ENCODE results near the gene CEBPZOS. TPM values are rescaled to one million over a fixed set of nuclear protein-coding genes. Genes with fewer than 3 reads are reported as not detected.
A peak's percentile ranks its signal among the peaks of the same experiment; 100 is the strongest.

Gene CEBPZOS
- 10 to 100 TPM; 34.0 to 46.3 (median 39.1) TPM for polyA plus RNA-seq (ENCODE audit: insufficient read length in 10 of 10)
- long read RNA-seq, donor 1, partial matches to known transcripts, result 0 of 3 reads
- long read RNA-seq, donor 1, other reads (novel, unspliced or antisense), result 0 of 3 reads
- long read RNA-seq, donor 2, partial matches to known transcripts, result 78 of 93 reads
- long read RNA-seq, donor 2, other reads (novel, unspliced or antisense), result 6 of 93 reads
- long read RNA-seq, donor 3, result 0 reads
- long read RNA-seq, donor 4, partial matches to known transcripts, result 54 of 72 reads
- long read RNA-seq, donor 4, other reads (novel, unspliced or antisense), result 11 of 72 reads
- long read RNA-seq, donor 5, partial matches to known transcripts, result 83 of 96 reads
- long read RNA-seq, donor 5, other reads (novel, unspliced or antisense), result 6 of 96 reads
- long read RNA-seq, donor 6, partial matches to known transcripts, result 84 of 87 reads
- long read RNA-seq, donor 6, other reads (novel, unspliced or antisense), result 0 of 87 reads
- long read RNA-seq, donor 7, partial matches to known transcripts, result 26 of 56 reads
- long read RNA-seq, donor 7, other reads (novel, unspliced or antisense), result 27 of 56 reads
- long read RNA-seq, donor 8, partial matches to known transcripts, result 28 of 51 reads
- long read RNA-seq, donor 8, other reads (novel, unspliced or antisense), result 15 of 51 reads
- long read RNA-seq, donor 9, partial matches to known transcripts, result 0 of 3 reads
- long read RNA-seq, donor 9, other reads (novel, unspliced or antisense), result 0 of 3 reads

DNA sequence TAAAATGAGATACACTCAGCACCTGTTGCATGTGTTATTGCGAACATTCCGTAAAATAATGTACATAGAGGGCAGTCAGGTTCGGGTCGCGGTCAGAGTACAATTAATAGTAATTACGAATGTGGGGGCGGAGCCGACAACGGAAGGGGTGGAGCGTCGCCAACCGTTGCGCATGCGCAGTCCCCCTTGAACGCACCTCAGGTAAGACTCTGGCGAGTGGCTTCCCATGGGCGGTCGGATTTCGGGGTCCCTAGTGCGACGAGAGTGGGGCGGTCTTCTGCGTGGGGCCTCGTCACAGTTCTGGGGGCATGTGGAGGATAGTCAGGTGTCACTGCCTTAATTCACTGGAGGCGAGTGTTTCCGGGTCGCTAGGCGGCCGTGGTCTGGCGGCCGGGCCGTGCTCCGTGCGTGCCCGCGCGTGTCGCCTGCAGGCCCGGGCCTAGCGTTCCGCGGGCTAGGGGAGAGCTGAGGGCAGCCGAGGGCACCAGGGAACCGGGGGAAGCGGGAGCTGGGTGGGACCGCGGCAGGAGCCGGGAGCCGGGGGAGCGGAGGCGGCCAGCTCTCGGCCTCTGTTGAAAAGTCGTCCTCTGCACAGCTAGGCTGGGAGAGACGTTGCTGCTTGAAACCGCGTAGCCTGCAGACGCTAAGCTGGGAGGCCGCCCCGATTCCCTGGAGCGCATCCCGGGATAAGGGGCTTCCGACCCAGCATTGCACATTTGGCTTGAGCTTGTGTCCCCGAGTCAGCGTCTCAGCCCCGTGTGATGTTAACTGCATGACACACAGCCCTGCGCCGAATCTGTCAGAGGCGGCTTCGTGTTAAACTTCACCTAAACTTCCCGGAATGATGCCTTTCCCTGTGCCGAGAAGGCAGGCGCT lies at the start of gene CEBPZOS:
Gene CEBPZOS, plus strand, starts transcription at position 177 of the 876 bp plus-strand sequence. CDS start 3,209 bp downstream, outside the sequence.
- peak; percentile 74 to 95 (median 91) for DNase-seq

DNA sequence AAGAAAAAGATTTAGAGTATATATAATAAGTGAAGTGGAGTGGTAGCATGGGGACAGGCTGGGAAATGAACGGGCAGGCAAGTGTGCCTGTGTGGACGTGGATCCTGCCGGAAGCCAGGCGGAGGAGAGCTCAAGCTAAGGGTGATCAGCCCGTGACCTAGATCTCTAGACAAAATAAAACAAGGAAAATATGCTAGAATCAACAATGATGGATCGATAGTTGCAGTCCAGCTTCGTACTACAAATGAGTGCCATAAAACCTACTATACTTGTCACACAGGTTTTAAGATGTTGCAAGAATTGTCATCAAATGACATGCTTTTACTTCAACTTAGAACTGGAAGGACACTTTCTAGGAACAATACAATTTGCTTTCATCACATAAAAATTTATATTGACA lies 48.0 kb upstream of the CEBPZOS start:
- no peak for DNase-seq

DNA sequence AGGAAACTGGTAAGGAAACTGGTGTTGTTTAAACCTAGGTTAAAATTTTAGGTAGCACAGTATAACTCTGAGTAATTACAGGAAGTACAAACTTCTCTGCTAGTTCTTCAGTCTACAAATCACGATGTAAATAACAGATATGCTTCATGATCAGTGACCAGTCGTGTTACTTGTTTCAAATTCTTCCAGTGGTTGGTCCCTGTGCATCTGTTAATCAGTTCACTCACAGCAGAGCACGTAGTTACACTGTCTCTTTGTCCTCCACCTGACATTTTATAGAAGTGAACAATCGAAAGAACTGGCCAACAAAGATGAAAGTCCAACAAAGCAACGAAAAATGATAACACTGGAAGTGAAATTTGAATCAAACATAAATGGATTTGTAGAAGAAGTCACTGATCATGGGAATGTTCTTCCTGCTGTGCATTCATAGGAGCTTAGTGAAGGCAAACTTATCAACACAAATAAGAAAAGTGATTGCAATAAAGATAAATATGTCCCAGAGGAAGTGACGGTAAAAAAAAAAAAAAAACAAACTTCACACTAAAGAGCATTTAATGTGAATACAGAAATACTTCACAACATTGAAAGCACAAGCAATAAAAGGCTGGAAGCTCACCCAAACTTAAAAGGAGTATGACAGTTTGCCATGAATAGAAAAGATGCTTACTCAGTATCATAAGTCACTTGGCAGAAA lies 46.5 kb upstream of the CEBPZOS start:
- peak in 1 of 3 donors; percentile 7 for DNase-seq

DNA sequence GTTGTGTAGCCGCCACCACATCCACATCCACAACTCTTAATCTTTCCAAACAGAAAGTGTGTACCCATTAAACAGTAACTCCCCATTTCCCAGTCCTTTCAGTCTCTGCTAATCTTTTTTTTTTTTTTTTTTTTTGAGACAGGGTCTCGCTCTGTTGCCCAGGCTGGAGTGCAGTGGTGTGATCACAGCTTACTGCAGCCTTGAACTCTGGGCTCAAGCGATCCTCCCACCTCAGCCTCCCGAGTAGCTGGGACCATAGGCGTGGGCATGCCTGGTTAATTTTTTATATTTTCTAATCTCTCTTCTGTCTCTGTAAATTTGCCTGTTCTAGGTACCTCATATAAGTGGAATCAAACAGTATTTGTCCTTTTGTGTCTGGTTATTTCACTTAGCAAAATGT lies 43.1 kb upstream of the CEBPZOS start:
- no peak for DNase-seq

DNA sequence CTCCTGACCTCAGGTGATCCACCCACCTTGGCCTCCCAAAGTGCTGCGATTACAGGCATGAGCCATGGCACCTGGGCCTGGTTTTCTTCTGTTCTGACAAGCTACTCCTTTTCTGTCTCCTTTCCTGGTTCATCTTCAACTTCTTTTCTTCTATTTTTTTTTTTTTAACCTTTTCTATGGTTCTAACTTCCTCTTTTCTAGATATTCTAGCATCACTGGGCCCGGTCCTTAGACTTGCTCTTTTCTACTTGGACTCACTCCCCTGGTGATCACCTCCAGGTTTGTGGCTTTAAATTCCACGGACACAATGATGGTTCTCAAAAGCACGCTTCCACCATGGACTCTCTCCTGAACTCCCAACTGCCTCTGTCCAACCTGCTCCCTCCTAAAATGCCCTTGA lies 41.5 kb upstream of the CEBPZOS start:
- DNase-seq, result no peak

DNA sequence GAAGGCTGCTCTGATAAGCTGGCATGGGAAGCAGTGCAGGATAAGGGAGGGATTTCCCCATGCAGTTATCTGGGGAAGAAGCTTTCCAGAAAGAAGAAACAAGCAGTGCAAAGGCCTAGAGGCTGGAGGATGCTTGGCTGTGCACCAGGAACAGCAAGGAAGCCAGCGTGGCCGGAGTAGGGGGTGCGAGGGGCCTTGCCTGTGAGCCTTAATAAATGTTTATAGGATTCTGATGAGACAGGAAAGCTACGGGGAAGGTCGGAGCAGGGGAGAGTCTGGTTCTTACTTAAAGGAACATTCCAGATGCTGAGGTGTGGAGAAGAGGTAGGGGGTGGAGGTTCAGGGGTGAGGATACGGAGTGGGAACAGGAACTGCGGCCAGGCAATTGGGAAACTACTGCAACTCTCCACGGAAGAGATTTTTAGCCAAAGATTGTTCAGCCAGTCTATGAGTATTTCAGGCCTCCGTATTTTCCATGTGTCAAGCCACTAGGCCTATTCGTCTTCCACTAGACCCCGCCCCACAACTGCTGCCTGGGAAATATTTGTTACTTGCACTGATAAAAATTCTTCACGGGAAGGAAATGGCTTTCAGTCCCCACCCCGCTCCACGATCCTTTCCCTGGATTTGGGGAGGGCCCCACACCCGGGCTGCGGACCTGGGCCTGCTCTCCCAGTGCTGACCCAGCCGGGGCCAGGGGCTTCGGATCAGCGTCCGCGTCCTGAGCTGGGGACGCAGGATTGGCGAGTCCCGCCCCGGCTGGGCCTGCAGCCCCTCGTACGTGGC lies 40.0 kb upstream of the CEBPZOS start:
- DNase-seq, result peak; percentile 53 to 91 (median 70)

DNA sequence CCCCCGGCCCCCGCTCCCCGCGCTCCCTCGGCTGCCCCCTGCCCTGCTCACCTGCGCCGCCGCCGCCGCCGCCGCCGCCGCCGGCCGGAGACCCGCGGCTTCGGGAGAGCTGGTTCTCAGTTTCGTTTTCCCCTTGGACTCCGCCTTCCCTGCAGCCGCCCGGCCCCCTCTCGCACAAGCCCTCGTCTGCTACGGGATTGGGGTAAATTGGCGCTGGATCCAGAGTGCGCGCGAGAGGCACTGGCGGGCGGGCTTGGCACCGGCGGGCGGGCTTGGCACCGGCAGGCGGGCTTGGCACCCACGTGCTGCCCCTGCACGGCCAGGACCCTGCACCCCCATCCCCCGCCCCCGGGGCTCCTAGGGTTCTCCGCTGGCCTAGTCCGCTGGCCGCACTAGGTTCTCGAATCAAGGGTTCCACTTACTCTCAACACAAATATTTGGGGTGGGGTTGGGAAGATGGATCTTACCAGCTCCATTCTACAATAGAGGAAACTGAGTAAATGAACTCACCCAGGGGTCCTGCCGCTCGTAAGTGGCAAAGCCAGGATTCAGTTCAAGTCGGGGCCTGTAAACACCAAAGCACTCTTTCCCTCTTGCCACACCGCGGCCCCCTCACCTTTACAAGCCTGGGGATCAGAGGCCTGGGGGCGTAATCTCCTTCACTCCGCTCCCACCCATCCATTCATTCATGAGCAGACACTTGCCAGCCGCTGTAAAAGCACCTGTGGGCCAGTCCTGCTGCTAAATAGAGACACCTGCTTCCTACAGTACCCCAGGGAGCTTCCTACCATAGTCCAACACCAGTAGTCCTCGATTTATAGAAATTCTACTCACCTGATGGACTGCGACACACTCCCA lies 39.2 kb upstream of the CEBPZOS start, which contains the start of gene EIF2AK2:
Gene EIF2AK2, minus strand, starts transcription at position 124 of the 858 bp plus-strand sequence. CDS start 9,174 bp downstream, outside the sequence.
- peak; percentile 81 to 94 (median 88) for DNase-seq

DNA sequence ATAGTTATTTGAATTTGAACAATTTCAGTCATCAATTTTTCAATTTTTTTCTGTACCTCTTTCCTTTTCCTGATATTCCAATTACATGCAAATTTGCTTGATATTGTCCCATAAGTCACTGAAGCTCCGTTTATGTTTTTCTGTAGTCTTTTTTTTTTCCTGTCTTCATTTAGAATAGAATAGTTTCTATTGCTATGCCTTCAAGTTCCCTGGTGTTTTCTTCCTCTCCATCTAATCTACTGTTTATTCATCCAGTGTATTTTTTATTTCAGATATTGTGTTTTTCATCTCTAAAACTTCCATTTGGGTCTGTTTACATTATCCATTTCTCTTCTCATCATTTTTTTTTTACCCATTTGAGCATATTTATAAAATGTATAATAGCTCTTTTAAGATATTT lies 31.5 kb upstream of the CEBPZOS start:
- DNase-seq, result no peak

DNA sequence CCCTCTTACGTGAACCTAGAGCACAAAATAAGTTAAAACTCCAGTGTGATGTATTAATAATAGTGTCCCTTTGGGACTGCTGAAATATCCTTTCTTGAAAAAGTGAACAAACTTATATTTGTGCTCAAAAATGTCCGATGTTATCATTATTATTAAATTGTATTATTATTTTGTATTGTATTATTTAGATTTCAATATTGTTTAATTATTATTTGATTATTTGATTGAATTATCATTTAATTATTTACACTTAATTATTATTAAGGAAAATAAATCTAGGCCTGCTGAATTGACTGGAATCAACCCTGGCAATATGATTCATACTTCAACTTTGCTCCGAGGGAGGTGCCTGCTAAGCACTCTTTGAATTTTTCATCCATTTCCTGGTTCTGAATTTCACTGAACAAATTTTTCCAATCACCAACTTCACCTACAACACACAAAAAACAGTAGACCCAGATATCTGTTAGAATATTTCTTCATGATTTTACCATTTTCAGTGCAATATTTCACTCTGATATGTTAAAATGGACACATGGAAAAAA lies 28.6 kb upstream of the CEBPZOS start:
- no peak for DNase-seq

DNA sequence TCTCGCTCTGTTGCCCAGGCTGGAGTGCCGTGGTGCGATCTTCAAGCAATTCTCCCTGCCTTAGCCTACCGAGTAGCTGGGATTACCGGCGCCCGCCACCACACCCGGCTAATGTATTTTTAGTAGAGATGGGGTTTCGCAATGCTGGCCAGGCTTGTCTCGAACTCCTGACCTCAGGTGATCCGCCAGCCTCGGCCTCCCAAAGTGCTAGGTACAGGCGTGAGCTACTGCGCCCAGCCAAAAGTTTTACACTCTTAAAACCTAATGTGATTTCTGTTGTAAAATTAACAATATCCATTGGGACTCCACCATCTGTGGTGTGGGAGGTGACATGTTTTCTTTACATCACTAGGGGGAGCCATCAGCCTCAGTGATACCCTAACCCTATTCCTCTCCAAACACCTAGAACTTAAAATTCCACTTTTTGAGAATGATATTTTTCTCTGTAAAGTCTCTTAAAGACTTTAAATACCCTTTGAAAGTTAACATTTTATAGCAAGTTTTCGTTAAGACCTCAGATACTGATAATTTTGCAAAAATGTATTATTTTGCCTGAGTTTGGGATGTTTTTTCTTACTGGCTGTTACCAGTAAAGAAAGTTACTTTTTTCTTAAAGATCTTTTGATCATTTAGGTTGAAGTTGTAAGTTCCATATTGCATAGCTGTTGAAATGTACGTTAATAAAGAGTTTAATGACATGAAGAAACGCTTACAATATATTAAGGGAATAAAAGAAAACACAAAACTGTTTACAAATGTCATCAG lies 27.9 kb upstream of the CEBPZOS start:
- peak in 2 of 3 donors; percentile 12 to 36 for DNase-seq

DNA sequence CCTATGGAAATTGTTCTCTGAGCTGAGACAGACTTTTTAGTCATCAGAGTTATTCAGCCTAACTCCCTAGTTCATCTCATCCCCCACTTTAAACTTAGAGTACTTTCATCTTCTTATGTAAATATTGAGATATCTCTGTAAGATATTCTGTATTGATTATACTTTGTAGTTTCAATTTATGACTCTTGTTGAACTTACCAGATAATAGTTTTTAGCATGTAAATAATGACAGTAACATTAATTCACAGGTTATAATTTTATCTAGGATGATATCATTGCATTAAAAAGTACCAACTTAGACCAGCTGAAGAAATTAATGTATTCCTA lies 24.7 kb upstream of the CEBPZOS start:
- DNase-seq, result no peak

DNA sequence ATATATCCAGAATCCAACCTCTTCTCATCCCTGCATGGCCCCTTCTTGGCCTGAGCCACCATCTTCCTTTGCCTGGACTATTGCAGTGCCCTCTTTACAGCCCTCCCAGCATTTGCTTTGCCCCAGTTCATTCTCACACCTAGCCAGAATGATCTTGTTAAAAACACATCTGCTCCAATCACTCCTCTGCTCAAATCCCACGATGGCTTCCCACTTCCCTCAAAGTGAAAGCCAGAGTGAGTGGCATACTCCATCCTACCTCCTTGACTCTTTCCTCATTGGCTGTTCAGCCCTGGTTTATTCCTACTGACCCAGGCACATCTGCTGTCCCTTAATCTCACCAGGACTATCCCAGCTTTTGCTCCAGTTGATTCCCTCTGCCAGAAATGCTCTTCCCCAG lies 22.6 kb upstream of the CEBPZOS start:
- no peak for DNase-seq

DNA sequence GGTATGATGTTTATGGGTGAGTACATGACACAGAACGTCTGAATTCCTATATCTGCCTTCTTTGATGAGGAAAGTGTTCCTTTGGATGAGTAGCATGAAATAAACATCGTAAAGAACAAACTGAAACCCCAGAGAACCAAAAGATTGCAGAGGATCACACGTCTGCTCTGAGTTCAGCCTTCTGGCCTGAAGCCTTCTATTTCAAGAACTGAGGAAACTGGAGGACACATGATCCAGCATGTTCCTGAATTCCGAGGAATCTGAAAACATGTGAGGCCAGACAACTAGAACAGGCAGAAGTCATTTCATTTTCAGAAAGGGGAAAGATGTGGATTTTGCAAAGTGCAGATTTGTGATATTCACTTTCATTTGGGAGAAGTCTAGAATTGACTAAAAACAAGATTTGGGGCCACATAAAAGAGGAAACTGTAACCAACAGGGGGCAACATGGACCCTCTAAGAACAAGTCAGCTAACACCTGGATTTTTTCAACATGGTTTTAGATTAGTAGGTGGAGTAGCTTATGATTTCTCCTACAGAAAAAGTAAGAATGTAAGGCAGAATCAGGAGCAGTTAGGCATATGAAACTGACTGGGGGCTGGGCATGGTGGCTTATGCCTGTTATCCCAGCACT lies 16.2 kb upstream of the CEBPZOS start:
- no peak for DNase-seq

DNA sequence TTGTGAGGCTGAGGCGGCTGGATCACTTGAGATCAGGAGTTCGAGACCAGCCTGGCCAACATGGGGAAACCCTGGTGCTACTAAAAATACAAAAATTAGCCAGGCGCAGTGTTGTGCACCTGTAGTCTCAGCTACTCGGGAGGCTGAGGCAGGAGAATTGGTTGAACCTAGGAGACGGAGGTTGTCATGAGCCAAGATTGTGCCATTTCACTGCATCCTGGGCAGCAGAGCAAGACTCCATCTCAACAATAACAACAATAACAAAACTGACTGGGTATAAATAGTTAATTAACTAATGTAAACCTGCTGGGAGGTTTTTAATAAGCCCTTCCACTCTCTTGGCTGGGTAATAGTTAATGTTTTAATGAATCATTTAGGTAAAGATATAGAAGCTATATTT lies 15.7 kb upstream of the CEBPZOS start:
- no peak for DNase-seq

DNA sequence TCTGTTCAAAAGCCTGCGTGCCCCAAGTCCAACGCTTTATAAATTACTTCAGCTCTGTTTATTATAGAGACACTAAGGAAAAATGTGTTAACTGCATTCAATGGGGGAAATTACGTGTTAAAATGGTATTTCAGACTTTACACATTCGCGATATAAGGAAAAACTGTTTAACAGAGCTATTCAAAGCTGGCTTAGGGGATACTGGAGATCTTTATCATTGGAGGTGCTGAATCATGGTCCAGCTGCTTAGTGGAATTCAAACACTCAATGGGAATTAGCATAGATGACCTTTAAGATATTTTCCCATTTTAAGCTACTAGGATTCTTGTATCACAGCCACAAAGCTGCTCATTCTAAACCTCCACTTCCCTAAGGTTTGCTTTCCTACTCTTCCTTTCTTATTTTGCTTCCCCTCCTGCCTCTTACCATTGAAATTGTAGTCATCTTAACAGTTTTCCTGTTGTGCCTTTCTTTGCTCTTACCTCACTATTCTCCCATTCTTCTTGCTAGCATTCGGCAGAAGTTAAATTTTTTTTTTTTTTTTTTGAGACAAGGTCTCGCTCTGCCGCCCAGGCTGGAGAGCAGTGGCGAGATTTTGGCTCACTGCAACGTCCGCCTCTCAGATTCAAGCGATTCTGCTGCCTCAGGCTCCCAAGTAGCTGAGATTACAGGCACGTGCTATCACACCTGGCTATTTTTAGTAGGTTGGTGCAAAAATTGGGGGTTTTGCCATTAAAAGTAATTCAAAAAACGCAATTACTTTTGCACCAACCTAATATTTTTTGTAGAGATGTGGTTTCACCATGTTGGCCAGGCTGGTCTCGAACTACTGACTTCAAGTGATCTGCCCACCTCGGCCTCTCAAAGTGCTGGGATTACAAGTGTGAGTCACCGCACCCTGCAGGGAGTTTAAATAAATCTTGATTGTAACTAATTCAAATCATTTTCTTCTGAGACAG lies 14.3 kb upstream of the CEBPZOS start:
- DNase-seq, result no peak

DNA sequence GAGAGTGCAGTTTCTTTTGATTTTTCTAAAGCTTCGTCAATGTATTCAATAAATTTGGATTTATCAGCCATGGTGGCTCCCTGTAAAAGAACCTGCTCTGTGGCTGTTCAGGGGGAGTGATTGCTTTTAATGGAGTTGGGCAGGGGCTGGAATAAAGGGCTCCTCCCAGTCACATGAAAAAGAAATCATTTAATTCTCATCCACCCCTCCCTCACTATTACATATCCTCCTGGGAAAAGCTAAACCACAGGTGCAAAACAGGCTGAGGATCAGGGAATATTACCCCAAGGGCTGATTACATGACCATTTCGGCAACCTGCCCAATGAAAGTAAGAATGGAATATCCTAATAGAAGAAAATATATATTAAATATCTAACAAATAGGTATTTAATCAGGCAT lies 7.7 kb upstream of the CEBPZOS start, which contains the start of gene SULT6B1:
Gene SULT6B1, minus strand, starts transcription at position 101 of the 400 bp plus-strand sequence. Its CDS starts 30 bp downstream, at position 71.
- DNase-seq, result no peak
